ENCODE results near the gene MARCO.
A peak's percentile ranks its signal among the peaks of the same experiment; 100 is the strongest.

GRCh38 chr2:119011162-119011909, 69.3 kb downstream of the MARCO start:
- TF ChIP-seq EZH2 (IDR thresholded peaks at IDR 0.05; ENCODE audit: low read depth, low read length, severe bottlenecking) (no peak), TAF1 (IDR thresholded peaks at IDR 0.05; ENCODE audit: low read depth, low read length) (no peak), RXRA (IDR thresholded peaks at IDR 0.05; ENCODE audit: insufficient read depth, low read depth, low read length) (no peak), POLR2A (IDR thresholded peaks at IDR 0.05; ENCODE audit: control extremely low read depth in 1 of 2, low read depth in 2 of 2, low read length in 2 of 2) (no peak), SP1 (IDR thresholded peaks at IDR 0.05; ENCODE audit: low read depth, low read length) (no peak), SUZ12 (IDR thresholded peaks at IDR 0.05; ENCODE audit: low read length) (no peak), CTCF (IDR thresholded peaks at IDR 0.05; ENCODE audit: control extremely low read depth in 1 of 3, insufficient read depth in 1 of 3, low read depth in 1 of 3, low read length in 3 of 3) (peak; percentile 73 to 80 (median 74)), USF2 (IDR thresholded peaks at IDR 0.05; ENCODE audit: low read length) (no peak), CBX5 (IDR thresholded peaks at IDR 0.05; ENCODE audit: low read depth, low read length) (no peak), JUN (IDR thresholded peaks at IDR 0.05; ENCODE audit: low read depth, low read length) (no peak), RAD21 (IDR thresholded peaks at IDR 0.05 in 1 of 2, conservative IDR thresholded peaks at IDR 0.05 in 1 of 2; ENCODE audit: low read depth in 2 of 2, low read length in 2 of 2) (peak; percentile 88 to 92), ATF2 (IDR thresholded peaks at IDR 0.05; ENCODE audit: low read length) (no peak), POLR2AphosphoS5 (IDR thresholded peaks at IDR 0.05; ENCODE audit: low read depth, low read length) (no peak)

Measured in H1 (cell line).